ENCODE data around the gene HS1BP3. TPM values are rescaled to one million over a fixed set of nuclear protein-coding genes. Genes with fewer than 3 reads are reported as not detected.

Gene HS1BP3
- total RNA-seq, 2 experiments from 2014 or later, result 8.8 to 10.1 TPM

DNA sequence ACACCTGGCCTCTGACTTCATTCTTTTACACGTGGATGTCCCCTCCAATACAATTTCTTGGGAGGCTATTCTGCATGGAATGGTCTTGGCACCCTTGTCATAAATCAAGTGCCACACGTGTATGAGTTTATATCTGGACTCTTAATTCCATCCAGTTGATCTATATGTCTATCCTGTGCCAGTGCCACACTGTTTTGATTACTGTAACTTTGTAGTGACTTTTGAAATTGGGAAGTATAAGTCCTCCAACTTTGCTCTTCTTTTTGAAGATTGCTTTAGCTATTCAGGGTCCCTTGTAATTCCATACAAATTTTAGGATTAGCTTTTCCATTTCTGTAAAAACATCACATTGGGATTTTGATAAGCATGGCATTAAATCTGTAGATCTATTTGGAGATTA is 43.5 kb downstream of the HS1BP3 start:
- peaks cover 5% of the 10 kb centered on the region for H3K36me3 Mint-ChIP-seq (ENCODE audit: low read depth)
- peaks cover 0 to 8% of the 10 kb centered on the region in 2 experiments for H3K9me3 ChIP-seq (ENCODE audit: control insufficient read depth in 1 of 2, insufficient read depth in 1 of 2, low read length in 2 of 2)
- H3K4me1 ChIP-seq (ENCODE audit: insufficient read depth, low read length), result no peaks in the 10 kb centered on the region
- TF ChIP-seq, protein P1, sequence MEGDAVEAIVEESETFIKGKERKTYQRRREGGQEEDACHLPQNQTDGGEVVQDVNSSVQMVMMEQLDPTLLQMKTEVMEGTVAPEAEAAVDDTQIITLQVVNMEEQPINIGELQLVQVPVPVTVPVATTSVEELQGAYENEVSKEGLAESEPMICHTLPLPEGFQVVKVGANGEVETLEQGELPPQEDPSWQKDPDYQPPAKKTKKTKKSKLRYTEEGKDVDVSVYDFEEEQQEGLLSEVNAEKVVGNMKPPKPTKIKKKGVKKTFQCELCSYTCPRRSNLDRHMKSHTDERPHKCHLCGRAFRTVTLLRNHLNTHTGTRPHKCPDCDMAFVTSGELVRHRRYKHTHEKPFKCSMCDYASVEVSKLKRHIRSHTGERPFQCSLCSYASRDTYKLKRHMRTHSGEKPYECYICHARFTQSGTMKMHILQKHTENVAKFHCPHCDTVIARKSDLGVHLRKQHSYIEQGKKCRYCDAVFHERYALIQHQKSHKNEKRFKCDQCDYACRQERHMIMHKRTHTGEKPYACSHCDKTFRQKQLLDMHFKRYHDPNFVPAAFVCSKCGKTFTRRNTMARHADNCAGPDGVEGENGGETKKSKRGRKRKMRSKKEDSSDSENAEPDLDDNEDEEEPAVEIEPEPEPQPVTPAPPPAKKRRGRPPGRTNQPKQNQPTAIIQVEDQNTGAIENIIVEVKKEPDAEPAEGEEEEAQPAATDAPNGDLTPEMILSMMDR (IDR thresholded peaks at IDR 0.05), result no peak
- intact Hi-C loops (cut with DNase I, micrococcal nuclease), result no loop called here
- no peaks in the 10 kb centered on the region for H3K36me3 ChIP-seq (ENCODE audit: insufficient read depth, low read length)
- ATAC-seq (ENCODE audit: poor library complexity) (no peak), DNase-seq (no peak)
- H3K4me3 ChIP-seq (ENCODE audit: low read length), result no peak overlapping the region
- POLR2A ChIA-PET, result no interaction called here
- CTCF ChIA-PET, result no interaction called here
- H3K4me1 Mint-ChIP-seq (ENCODE audit: low read depth), result no peaks in the 10 kb centered on the region
- H3K27ac Mint-ChIP-seq, result no peak overlapping the region
- H3K27ac ChIP-seq (ENCODE audit: low read depth in 1 of 2, low read length in 2 of 2), result no peak overlapping the region
- peaks cover 3% of the 10 kb centered on the region for H3K9me3 Mint-ChIP-seq
- H3K27me3 Mint-ChIP-seq, result no peaks in the 10 kb centered on the region
- H3K27me3 ChIP-seq (ENCODE audit: control insufficient read depth in 1 of 2, insufficient read depth in 2 of 2, low read length in 2 of 2), result no peaks in the 10 kb centered on the region
- no peak overlapping the region for H3K4me3 Mint-ChIP-seq

DNA sequence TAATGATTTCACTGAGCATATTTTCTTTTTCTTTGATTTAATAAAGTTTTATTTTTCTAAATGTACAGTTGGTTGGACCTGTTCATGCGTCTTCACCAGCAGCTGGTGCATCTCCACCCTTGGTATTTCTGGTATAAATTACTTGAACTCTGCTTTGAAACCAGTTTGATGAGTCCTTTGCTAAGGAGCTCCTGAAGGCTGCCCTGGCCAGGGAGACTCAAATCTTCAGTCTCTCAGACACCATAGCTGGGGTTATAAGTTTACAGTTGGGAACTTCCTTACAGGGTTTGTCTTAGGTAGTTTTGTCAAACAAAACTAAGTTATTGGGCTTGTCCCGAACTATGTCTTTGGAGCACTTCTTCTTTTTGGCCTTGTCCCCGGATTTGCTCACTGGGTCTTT is 44.7 kb downstream of the HS1BP3 start:
- no peaks in the 10 kb centered on the region for H3K27me3 ChIP-seq (ENCODE audit: control insufficient read depth in 1 of 2, insufficient read depth in 2 of 2, low read length in 2 of 2)
- no peaks in the 10 kb centered on the region for H3K36me3 ChIP-seq (ENCODE audit: insufficient read depth, low read length)
- H3K4me3 ChIP-seq (ENCODE audit: low read length), result no peak overlapping the region
- Mint-ChIP-seq H3K36me3 (ENCODE audit: low read depth) (peaks cover 5% of the 10 kb centered on the region), H3K27ac (no peak overlapping the region), H3K9me3 (peaks cover 3% of the 10 kb centered on the region), H3K4me3 (no peak overlapping the region), H3K27me3 (no peaks in the 10 kb centered on the region), H3K4me1 (ENCODE audit: low read depth) (no peaks in the 10 kb centered on the region)
- DNase-seq, result no peak
- H3K9me3 ChIP-seq (ENCODE audit: control insufficient read depth in 1 of 2, insufficient read depth in 1 of 2, low read length in 2 of 2), result peaks cover 0 to 8% of the 10 kb centered on the region in 2 experiments
- no peak overlapping the region for H3K27ac ChIP-seq (ENCODE audit: low read depth in 1 of 2, low read length in 2 of 2)
- TF ChIP-seq, protein P1 (IDR thresholded peaks at IDR 0.05), result no peak
- no peak for ATAC-seq (ENCODE audit: poor library complexity)
- H3K4me1 ChIP-seq (ENCODE audit: insufficient read depth, low read length), result no peaks in the 10 kb centered on the region
- CTCF ChIA-PET, result no interaction called here
- intact Hi-C loops (cut with DNase I, micrococcal nuclease), result no loop called here
- POLR2A ChIA-PET, result interaction anchor here (0.6 kb wide), 1 partner anchor 82 kb away, joined by 3 read pairs; no protein-coding TSS in a partner anchor

DNA sequence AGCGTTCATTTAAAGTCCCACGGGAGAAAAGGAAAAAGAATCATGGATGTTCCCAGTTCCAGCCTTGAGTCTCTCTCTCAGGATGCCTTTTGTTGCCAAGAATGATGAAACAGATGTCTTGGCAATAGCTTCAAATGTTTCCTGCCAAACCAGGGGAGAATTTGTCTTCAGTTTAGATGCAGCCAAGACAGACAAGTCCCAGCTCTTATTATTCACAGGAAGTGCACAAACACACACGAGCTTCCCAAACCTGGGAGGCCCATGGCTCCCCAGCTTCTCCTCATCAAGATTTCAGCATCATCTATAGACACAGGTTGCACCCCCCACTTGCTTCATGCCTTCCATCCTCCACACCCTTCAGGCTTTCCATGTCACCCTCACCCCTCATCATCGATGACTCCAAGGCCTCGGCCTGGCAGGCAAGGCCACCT is 45.9 kb downstream of the HS1BP3 start:
- Histone ChIP-seq H3K4me1 (ENCODE audit: insufficient read depth, low read length) (no peaks in the 10 kb centered on the region), H3K36me3 (ENCODE audit: insufficient read depth, low read length) (no peaks in the 10 kb centered on the region), H3K9me3 (ENCODE audit: control insufficient read depth in 1 of 2, insufficient read depth in 1 of 2, low read length in 2 of 2) (peaks cover 0 to 8% of the 10 kb centered on the region in 2 experiments), H3K4me3 (ENCODE audit: low read length) (no peak overlapping the region), H3K27ac (ENCODE audit: low read depth in 1 of 2, low read length in 2 of 2) (no peak overlapping the region), H3K27me3 (ENCODE audit: control insufficient read depth in 1 of 2, insufficient read depth in 2 of 2, low read length in 2 of 2) (no peaks in the 10 kb centered on the region)
- Mint-ChIP-seq H3K27me3 (no peaks in the 10 kb centered on the region), H3K9me3 (peaks cover 3% of the 10 kb centered on the region), H3K4me3 (no peak overlapping the region), H3K36me3 (ENCODE audit: low read depth) (peaks cover 5% of the 10 kb centered on the region), H3K4me1 (ENCODE audit: low read depth) (no peaks in the 10 kb centered on the region), H3K27ac (no peak overlapping the region)
- no peak for DNase-seq
- ATAC-seq (ENCODE audit: poor library complexity), result no peak
- ChIA-PET CTCF (no interaction called here), POLR2A (no interaction called here)
- intact Hi-C loops (cut with DNase I, micrococcal nuclease), result no loop called here
- TF ChIP-seq, protein P1 (IDR thresholded peaks at IDR 0.05), result no peak

Measured in CD4-positive, alpha-beta T cell (primary cell).